Left ventricle myocardium superior (tissue), 1 donor: ENCODE results near the gene CIPC. TPM values are rescaled to one million over a fixed set of nuclear protein-coding genes. Genes with fewer than 3 reads are reported as not detected.

Source experiments
- ATAC-seq: fragments of 200-7000 bp; cut with Tn5 transposase; one replicate; pipeline ENCODE4 v1.9.1; 2020; ENCODE audit warnings: mild to moderate bottlenecking, moderate library complexity
- DNase-seq: peaks from one replicate; pipeline ENCODE4 v3.0.0-alpha.2; 2020
- intact Hi-C: fragments of 100-400 bp; cut with micrococcal nuclease; formaldehyde crosslinking; loops from one replicate; pipeline ENCODE4 v1.11.0; 2022
- total RNA-seq: library from RNA; stranded (reverse); fragmentation: NEBNext Ultra II Directional; extraction: Animal tissue kit (Norgen Biotek cat#: 25700); gene quantifications from one replicate; pipeline ENCODE4 v1.2.1, GENCODE V29; 2021
- donor health status: DM: no; HTN: yes; CAD: no; lungs with severe emphysema.

CIPC gene
- total RNA-seq, 1 donor from 2014 or later, result 89.7 TPM

GRCh38 chr14:77120771-77121743 is 23.0 kb downstream of the CIPC start:
- peak; percentile 62 for ATAC-seq
- intact Hi-C loops, result no loop called here
- no peak for DNase-seq

- no peak for ATAC-seq
- no peak for DNase-seq
- intact Hi-C loops, result no loop called here
Measured at GRCh38 chr14:77122526-77123125, 24.6 kb downstream of the CIPC start.

GRCh38 chr14:77123381-77124325 is 25.6 kb downstream of the CIPC start:
- intact Hi-C loops, result no loop called here
- ATAC-seq (peak; percentile 78), DNase-seq (peak; percentile 71)

- intact Hi-C loops, result no loop called here
- ATAC-seq (peak; percentile 74), DNase-seq (peak; percentile 82)
Measured at GRCh38 chr14:77124345-77125280, 26.6 kb downstream of the CIPC start.

- DNase-seq (no peak), ATAC-seq (no peak)
Measured at GRCh38 chr14:77125281-77125801, 27.3 kb downstream of the CIPC start.

GRCh38 chr14:77125823-77126325 is 27.8 kb downstream of the CIPC start:
- DNase-seq (no peak), ATAC-seq (no peak)
- intact Hi-C loops, result no loop called here

More at GRCh38 chr14:77125281-77125801, 27.3 kb downstream of the CIPC start:
- intact Hi-C loops, result no loop called here

- ATAC-seq, result no peak
- intact Hi-C loops, result no loop called here
- DNase-seq, result no peak
Measured at GRCh38 chr14:77126461-77126990, 28.5 kb downstream of the CIPC start.

- intact Hi-C loops, result no loop called here
- ATAC-seq, result no peak
- DNase-seq, result no peak
Measured at GRCh38 chr14:77128414-77128891, 30.4 kb downstream of the CIPC start.

- ATAC-seq, result no peak
- no peak for DNase-seq
Measured at GRCh38 chr14:77130386-77130785, 32.3 kb downstream of the CIPC start.

GRCh38 chr14:77131206-77131605 is 33.1 kb downstream of the CIPC start:
- ATAC-seq (no peak), DNase-seq (no peak)
- intact Hi-C loops, result no loop called here

More at GRCh38 chr14:77130386-77130785, 32.3 kb downstream of the CIPC start:
- intact Hi-C loops, result no loop called here

GRCh38 chr14:77131871-77132486 is 33.9 kb downstream of the CIPC start:
- intact Hi-C loops, result no loop called here
- no peak for ATAC-seq
- DNase-seq, result no peak

GRCh38 chr14:77133720-77134338 is 35.8 kb downstream of the CIPC start:
- DNase-seq (peak; percentile 58), ATAC-seq (peak; percentile 88)
- intact Hi-C loops, result no loop called here

GRCh38 chr14:77139022-77139421 is 41.0 kb downstream of the CIPC start:
- ATAC-seq (no peak), DNase-seq (no peak)
- intact Hi-C loops, result no loop called here

- peak; percentile 41 for ATAC-seq
- intact Hi-C loops, result no loop called here
- peak; percentile 41 for DNase-seq
Measured at GRCh38 chr14:77139540-77140358, 41.7 kb downstream of the CIPC start.

GRCh38 chr14:77140359-77141213 is 42.5 kb downstream of the CIPC start:
- DNase-seq, result no peak
- ATAC-seq, result no peak
- intact Hi-C loops, result no loop called here
